Measurements from ENCODE around the gene CLCN1.

The CLCN1 gene

DNA sequence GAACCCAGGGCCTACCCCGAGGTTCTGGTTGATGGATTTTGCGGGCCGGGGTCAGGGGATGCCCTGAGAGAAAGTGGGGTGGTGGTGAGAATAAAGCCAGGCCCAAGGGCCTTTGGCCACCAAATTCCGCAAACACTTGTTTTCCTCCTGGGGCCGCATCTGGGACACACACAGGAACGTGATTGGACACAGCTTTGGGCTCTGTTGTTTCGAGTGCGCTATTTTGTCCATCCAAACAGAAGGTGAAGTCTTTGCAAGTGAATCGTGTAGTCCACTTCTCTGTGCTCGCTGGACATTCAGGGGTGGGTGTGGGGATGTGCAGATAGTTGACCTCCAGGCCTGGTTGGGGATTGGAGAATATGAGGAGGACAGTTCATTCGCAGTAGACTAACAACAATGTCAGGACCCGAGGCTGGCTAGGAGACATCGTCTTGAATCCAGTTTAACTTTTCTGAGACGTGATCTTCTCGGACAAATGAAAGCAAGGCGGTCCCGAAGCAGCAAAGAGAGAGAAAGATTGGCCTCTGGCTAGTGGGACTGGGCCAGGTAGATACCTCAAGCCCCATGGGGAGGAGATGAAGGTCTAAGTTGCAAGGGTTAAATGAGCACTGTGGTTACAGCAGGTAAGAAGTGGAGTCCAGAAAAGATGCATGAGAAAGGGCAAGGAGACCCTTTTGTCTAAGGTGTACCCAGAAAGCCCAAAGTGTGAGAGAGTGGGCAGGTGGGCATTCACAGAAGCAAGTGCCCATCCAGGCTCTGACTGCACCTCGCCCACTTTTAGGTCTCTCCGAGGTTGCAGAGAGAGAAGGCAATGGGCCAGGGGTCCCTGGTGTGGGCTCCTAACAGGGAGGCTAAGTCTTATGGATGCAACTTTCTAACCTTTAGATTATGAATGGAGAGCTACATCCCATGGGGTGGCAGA lies 47.4 kb downstream of the CLCN1 start:
- no peak for DNase-seq (ENCODE audit: low read depth in 2 of 2)

DNA sequence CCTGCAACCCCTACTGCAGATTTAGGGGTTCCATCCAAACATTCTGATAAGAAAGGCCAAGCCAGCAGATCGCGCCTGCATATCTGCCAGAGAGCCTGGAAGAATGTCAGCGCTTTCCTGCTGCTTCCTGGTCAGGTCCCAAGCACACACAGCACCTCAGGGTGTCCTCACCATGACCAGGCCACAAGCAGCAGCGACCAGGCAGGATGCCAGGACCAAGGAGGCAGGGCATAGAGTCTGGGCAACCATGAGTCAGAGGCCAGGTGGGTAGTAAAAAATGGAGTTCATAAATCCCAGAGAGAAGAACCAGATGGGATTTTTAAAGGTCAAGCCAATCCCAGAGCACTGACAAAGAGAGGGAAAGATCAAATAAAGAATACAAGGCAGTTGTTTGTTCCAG lies 52.1 kb downstream of the CLCN1 start:
- DNase-seq (ENCODE audit: low read depth in 2 of 2) = no peak

DNA sequence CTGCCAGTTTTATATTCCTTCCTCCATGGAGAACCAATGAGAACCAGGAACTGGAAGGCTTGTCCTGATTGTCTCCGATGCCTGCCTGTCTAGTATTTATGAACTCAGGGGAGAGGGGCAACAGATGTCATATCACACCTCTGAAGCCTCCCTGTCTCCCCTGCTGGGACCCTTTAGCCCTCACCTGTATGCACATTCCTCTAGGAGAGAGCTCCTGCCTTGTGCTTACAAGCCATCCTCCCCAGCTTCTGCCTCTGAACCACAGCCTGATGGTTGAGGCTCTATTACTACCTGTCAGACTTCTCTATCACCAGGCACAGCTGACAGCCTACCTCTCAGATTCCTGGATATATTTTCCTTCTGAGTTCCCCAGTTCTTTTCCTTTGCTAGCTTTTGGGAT lies 52.5 kb downstream of the CLCN1 start:
- DNase-seq (ENCODE audit: low read depth in 2 of 2) = no peak

DNA sequence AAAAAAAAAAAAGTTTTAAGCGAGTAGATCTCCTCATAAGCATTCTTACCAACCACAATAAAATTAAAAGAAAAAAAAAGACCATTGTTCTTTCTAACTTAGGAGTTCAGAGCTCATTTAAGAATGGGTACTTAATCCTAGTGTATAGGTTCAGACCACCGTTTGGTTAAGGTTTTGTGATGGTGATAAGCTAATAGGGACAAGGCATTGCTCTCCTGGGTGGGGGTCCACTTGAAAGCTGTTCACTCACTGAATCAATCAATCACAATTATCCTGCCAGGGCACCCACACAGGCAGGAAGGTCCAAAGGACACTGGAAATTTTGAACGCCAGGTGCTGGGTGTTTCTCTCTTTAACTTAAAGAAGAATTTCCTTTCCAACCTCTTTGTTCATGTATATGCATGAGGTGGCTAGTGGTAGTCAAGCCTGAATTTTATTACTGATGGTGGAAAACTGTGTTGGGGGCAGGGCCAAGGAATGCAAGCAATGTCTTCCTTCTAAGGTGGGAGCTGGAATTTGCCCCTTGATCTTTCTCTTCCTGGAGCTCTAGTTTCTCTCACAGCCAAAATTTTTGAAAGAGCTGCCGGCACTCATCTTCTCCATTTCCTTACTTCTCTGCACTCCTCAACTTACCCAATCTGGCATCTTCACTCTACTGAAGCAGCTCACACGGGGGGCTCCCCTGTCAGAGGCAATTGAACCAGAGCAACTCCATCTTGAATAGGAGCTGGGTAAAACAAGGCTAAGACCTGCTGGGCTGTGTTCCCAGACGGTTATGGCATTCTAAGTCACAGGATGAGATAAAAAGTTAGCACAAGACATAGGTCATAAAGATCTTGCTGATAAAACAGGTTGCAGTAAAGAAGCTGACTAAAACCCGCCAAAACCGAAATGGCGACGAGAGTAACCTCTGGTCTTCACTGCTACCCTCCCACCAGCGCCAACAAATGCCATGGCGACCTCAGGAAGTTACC lies 54.1 kb downstream of the CLCN1 start:
- DNase-seq (ENCODE audit: low read depth in 2 of 2) = no peak

DNA sequence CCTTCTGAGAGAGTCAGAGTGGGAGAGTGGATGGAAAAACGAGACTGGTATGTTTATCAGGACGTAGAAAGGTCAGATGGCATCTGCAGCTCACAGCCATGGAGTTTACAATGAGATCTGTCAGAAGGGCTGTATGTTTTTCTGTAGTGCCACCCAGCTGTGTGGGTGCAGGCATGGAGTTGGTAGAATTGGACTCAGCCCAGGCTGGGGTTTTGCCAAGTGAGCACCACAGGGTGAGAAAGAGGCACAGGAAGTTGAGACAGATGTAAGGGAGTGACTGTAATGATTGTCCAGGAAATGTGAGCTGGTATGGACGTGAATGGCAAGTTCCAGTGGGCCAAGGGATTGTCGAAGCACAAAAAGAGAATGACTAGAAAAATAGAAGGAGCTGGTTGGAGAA lies 56.2 kb downstream of the CLCN1 start:
- peak; percentile 34 to 38 for DNase-seq (ENCODE audit: low read depth in 2 of 2)

DNA sequence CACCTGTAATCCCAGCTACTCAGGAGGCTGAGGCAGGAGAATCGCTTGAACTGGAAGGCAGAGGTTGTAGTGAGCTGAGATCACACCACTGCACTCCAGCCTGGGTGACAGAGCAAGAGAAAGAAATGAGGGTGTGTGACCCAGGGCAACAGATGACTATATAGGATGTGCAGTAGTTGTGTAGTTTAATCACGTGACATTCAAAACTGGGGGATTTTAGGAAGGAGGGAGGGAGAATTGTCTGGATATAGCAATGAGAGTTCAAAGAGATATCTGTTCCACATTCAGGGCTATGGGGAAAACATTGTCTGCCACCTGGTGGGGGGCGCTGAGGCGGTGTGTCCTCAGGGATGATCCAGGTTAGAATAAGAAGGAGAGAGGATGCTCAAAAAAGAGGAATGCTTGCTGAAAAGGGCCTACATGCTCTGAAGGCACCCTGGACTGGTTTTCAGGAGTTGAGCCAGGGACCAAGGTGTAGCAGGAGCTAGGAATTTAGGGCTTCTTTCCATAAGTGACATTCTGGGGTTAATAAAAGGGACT lies 57.4 kb downstream of the CLCN1 start:
- DNase-seq (ENCODE audit: low read depth in 2 of 2) = no peak

DNA sequence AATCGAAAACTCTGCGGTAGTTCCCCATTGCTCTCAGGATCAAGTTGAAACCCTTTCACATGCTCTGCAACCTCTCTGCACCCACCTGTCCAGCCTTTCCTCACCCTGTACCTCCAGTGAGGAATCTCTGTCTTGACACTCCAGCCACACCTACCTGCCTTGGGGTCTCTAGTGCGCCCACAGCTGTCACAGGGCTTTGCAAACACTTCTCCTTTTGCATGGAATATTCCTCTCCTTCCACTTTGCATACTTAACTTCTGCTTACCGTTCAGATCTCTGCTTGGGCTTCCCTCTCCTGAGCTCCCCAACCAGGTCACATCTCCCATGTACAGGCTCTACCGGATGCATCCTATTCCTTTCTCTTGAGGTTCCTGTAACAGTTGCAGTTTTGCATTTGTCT lies 58.6 kb downstream of the CLCN1 start:
- DNase-seq (ENCODE audit: low read depth in 2 of 2) = no peak

DNA sequence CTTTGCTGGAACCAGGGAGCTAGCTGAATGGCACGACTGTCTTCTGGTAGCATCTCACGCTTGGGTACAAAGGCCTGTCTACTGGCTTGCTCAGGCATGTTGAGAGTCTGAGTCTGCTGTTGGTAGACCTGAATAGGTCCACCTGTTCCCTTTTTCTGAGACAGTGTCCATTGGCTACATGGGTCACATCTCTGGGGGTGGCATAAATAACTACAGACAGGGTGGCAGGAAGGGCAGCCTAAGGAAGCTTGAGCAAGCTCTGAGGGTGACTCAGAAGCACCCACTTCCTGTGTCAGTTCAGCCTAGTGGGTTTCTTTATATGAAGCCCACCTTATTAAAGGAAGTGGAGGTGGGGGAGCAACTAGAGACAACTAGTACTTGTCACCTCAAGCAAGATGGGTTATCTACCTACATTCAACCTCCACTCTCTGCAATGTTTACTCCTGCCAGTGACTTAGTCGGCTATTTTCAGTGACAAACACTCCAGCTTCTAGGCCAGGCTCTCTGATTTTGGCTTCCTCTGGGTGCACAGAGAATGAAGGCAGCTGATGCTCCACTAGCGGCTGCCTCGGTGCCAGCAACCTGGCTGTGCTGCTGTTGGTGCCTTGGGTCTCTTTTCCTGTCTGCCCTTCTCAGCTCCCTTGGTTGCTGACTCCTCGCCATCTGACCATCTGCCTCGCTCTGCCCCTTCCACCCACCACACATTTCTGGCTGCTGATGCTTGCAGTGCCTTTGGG lies 59.6 kb downstream of the CLCN1 start:
- no peak for DNase-seq (ENCODE audit: low read depth in 2 of 2)

DNA sequence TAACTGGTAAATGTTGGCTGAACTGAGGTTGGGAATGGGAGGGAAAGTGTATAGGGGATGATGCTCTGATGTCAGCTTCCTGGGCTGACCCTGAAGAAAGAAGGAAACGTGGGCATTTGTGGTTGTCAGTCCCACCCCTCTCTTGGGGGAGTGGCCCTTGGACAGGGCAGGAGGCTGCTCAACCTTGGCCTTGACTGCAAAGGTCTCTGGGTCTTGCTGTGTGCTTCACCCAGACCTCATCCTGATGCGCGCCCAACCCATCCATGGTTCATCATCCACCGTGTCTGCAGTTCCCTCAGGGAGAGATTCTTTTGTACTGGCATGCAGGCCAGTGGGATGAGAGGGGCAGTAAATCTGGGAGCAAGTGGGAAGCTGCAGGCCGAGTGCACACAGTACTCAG lies 60.5 kb downstream of the CLCN1 start:
- DNase-seq (ENCODE audit: low read depth in 2 of 2) = no peak

DNA sequence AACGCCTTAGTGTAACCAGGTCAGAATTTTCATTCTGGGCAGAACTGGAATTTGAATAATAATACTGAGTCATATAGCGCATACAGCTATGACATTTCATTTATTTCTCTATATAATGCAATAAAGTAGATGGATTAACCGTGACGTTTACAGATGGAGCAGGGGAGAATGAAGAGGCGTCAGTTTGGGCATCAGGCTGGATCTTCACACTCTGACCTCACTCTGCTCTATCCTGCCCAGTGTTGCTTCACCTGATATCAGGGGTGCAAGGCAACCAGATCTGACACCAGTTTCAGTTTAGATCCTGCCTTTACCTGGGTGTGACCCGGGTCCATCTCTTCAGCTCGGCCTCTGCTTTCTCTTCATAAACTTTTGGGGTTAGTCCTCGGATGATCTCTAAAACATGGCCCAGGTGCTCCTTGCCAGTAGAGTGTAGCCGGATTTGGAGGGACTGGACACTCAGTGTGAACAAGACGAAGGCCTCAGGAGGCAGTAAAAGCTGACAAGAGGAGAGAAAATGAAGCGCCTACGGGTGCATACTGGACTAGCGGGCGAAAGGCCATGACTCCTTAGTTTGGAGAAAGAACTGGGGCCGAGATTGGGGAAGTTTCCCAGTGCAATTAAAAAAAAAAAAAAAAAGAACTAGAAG lies 63.8 kb downstream of the CLCN1 start:
- DNase-seq (ENCODE audit: low read depth in 2 of 2) = no peak

DNA sequence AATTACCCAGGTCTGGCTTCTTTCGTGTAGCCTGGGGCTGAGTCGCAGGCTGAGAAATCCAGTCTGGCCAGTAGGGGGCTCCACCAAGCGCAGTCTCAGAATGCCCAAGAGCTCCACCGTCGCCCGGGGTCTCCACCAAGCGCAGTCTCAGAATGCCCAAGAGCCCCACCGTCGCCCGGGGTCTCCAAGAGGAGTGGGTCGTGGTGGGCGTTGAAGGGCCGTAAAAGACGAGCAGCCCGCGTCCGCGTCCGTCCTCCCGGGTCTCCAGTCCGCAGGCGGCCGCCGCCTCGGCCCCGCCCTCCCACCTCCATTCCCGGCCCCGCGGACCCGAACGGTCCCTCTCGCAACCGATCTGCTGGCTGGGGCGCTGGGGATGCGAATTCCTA lies 64.3 kb downstream of the CLCN1 start:
- DNase-seq (ENCODE audit: low read depth in 2 of 2) = peak; percentile 85 to 86

DNA sequence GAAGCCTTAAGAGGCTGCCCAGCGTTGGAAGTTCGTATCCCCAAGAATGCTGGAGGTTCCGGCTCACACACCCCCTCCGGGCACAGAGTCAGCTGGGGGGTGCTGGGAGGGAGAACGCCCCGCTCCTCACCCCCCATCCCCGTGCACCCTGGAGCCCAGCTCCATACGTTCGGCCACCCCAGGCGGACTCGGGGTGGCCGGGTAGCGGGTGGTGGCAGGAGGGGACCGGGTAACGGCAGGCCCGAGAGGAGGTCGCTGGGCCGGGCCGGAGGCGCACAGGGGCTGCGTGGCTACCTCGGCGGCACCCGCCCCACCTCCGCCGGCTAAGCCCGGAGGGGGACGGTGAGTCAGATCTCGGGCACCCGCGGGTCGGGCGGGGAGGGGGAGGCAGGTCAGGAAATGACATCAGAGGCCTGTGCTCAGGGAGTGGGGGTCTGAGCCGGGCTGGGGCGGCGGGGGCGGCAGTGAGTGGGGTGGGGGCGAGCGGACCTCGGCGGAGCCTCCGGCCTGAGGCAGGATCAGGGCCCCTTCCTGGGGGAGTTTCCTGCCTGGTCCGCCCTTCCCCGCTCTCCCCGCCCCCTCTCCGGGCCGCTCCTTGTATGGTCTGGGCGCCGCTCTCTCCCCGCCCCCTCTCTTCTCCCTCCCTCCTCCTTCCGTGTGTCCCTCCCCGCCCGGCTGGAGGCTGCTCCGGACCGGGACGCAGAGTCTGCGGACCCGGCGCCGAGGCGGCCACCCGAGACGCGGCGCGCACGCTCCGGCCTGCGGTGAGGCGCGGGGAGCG lies 64.9 kb downstream of the CLCN1 start, which contains the start of gene ZYX:
TSS of gene ZYX (plus strand) at position 700 of the 781 bp plus-strand sequence. CDS start 227 bp downstream, outside the sequence.
- peak; percentile 73 to 86 for DNase-seq (ENCODE audit: low read depth in 2 of 2)

DNA sequence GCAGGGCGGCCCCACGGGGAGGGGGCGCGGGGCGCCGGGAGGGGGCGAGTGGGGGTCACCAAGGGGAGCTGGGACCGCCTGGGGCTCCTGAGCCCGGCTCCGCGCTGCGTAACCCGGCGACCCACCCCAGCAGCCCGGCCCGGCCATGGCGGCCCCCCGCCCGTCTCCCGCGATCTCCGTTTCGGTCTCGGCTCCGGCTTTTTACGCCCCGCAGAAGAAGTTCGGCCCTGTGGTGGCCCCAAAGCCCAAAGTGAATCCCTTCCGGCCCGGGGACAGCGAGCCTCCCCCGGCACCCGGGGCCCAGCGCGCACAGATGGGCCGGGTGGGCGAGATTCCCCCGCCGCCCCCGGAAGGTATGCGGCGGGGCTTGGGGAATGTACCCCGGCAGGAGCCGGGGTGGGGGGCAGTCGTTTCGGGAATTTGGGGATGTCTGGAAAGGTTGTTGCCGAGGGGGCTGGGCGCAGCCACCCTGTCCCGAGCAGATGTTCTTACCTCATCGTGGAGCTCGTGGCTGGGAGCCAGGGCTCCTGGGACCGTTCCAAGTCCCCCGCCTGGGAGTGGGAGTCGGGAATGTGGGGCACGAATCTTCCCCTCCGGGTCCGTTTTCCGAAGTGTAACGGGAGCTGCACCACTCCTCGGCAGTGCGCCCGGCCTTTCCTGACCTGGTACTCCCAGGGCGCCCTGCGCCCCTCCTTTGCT lies 65.7 kb downstream of the CLCN1 start:
- no peak for DNase-seq (ENCODE audit: low read depth in 2 of 2)

DNA sequence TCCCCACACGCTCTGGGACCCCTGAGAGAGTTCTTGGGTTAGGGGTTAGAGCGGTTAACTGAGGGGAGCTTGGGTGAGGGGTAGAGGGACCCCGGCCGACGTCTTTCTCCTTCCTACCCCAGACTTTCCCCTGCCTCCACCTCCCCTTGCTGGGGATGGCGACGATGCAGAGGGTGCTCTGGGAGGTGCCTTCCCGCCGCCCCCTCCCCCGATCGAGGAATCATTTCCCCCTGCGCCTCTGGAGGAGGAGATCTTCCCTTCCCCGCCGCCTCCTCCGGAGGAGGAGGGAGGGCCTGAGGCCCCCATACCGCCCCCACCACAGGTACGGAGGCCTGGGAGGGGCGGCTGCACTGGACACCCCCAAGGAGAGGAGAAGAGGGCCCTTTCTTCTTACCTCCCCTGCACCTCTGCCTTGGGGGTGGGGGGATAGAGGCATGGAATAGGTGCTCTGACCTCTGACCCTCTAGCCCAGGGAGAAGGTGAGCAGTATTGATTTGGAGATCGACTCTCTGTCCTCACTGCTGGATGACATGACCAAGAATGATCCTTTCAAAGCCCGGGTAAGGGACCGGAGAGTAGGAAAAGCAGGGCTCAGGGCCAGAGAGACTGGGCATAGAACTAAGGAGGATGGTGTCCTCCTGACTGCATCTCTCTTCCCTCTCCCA lies 66.3 kb downstream of the CLCN1 start:
- DNase-seq (ENCODE audit: low read depth in 2 of 2) = no peak

DNA sequence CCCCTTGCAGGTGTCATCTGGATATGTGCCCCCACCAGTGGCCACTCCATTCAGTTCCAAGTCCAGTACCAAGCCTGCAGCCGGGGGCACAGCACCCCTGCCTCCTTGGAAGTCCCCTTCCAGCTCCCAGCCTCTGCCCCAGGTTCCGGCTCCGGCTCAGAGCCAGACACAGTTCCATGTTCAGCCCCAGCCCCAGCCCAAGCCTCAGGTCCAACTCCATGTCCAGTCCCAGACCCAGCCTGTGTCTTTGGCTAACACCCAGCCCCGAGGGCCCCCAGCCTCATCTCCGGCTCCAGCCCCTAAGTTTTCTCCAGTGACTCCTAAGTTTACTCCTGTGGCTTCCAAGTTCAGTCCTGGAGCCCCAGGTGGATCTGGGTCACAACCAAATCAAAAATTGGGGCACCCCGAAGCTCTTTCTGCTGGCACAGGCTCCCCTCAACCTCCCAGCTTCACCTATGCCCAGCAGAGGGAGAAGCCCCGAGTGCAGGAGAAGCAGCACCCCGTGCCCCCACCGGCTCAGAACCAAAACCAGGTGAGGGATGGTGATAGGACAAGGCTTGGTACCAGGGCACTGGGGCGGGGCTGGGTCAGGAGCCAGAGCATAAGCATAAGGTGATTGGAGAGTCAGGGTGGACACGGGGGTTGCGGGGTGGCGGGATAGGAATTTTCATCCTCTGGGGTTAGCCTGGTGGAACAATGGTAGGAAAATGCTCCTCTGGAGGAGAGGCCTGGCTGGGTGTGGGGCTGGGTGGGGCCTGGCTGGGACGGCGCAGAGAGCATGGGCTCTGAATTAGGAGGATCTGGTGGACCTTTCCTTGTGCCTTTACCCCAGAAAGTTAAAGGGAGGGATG lies 67.1 kb downstream of the CLCN1 start:
- DNase-seq (ENCODE audit: low read depth in 2 of 2) = no peak

DNA sequence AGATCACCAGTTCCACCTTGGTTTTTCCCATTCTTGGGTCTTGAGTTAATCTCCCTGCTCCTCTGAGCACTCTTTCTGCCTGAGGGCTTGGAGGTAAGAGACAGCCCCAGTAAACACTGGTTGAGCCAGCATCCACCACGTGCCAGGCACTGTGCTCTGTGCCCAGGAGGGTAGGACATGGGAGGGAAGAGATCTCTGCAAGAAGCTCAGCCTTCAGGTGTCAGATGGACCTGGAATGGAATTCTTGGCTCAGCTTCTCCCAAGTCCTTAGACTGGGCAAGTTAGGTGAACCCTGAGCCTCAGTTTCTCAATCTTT lies 67.7 kb downstream of the CLCN1 start:
- no peak for DNase-seq (ENCODE audit: low read depth in 2 of 2)

DNA sequence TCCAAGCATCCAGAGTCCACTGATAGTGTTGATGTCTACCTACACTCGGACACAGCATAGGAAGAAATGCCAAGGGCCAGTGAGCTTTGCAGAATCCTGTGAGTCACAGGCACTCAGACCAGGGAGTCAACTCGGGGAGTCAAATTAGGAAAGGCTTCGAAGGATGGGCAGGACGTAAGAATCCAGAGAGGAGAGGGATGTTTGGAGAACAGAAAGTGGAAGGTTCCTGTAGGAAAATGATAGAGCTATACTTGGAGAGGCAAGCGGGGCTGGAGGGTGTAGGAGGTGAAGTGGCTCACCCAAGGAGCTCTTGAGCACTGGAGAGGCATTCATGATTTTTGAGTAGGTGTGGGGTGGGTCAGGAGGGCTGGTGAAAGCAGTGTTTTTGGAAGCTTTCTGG lies 68.2 kb downstream of the CLCN1 start:
- no peak for DNase-seq (ENCODE audit: low read depth in 2 of 2)
